Measurements from ENCODE around the gene PMM1.

DNA sequence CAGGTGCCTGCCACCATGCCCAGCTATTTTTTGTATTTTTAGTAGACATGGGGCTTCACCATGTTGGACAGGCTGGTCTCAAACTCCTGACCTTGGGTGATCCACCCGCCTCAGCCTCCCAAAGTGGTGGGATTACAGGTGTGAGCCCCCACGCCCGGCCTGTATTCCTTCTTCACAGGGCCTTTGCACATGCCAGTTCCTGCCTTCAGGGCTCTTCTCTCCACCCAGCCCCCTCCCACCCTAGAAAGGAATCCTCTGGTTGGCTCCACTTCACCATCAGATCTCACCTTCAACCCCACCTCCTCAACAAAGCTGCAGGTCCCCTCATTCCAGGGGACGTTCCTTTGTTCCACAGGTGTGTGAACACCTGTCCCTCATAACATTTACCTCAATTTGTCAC, 47.4 kb downstream of the PMM1 start:
- no peak for TF ChIP-seq CTCF (IDR thresholded peaks at IDR 0.05; ENCODE audit: extremely low read depth in 1 of 2, insufficient read depth in 1 of 2, low read depth in 1 of 2, low read length in 2 of 2)
- TF ChIP-seq JUN (IDR thresholded peaks at IDR 0.05; ENCODE audit: borderline replicate concordance, insufficient read depth, insufficient read length, low read depth), result no peak

All from endothelial cell of umbilical vein (primary cell).